Measurements from ENCODE around the gene ATAD2B.
A peak's percentile ranks its signal among the peaks of the same experiment; 100 is the strongest.
"Not testable (repeated sequence)": the region's sequence is repeated elsewhere in the genome, so short reads cannot be mapped to it uniquely, and the experiment has no call there.

The ATAD2B gene

DNA sequence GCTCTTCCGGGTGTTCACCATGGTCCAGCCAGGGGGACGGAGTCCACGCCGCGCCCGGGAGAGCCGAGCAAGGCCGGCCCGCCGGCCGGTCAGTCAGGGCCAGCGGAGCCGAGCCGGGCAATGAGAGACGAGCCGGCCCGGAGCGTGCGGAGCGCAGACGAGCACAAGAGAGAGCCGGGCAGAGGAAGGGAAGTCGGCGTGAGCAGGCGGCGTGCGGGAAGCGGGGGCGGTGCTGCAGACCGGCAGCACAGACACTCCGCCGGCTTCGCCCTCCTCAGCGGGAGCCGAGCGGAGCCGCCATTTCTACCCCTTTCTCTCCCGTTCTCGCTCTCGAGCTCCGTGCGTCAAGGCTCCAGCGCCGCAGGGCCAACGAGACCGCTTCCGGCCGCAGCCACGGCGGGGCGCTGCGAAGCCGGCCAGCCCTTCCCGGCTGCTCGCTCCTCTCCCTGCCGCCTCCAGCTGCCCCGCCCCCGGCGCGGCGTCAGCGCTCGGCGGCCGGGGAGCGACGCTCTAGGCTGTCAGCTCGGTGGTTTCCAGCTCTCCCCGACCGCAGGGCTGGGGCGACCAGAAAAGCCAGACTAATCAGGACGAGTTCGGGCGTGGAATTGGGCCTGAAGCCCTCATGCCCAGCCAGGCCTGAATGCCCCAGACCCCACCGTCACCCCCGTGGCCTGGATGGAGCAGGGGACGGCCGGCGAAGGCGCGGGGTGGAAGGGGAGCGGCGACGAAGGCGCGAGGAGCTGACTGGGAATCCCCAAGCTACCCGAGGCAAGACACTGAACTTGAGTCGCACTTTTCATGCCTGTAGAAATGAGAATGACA lies at the start of gene ATAD2B:
Gene ATAD2B (minus strand): TSS at position 374 of the 822 bp plus-strand sequence. CDS start 353 bp downstream, at position 21.
- ChIA-PET CTCF (interaction anchor here (0.5 to 2.4 kb wide), 18 partner anchors 13 to 974 kb away, joined by 3 to 11 read pairs (median 3); partner anchors contain the start of genes MFSD2B, SF3B6, TP53I3 and UBXN2A), POLR2A (ENCODE audit: low non-redundant PET) (interaction anchor here (0.6 to 2.5 kb wide), 8 partner anchors 10 to 1095 kb away, joined by 3 to 36 read pairs (median 3); partner anchors contain the start of genes TP53I3 and UBXN2A)
- TF ChIP-seq, protein P1, sequence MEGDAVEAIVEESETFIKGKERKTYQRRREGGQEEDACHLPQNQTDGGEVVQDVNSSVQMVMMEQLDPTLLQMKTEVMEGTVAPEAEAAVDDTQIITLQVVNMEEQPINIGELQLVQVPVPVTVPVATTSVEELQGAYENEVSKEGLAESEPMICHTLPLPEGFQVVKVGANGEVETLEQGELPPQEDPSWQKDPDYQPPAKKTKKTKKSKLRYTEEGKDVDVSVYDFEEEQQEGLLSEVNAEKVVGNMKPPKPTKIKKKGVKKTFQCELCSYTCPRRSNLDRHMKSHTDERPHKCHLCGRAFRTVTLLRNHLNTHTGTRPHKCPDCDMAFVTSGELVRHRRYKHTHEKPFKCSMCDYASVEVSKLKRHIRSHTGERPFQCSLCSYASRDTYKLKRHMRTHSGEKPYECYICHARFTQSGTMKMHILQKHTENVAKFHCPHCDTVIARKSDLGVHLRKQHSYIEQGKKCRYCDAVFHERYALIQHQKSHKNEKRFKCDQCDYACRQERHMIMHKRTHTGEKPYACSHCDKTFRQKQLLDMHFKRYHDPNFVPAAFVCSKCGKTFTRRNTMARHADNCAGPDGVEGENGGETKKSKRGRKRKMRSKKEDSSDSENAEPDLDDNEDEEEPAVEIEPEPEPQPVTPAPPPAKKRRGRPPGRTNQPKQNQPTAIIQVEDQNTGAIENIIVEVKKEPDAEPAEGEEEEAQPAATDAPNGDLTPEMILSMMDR (conservative IDR thresholded peaks at IDR 0.05; ENCODE audit: low read depth) = peak; percentile 94
- peak within 1 kb of the TSS; percentile 92 for H3K27ac ChIP-seq
- DNase-seq (ENCODE audit: low spot score) = peak; percentile 95

DNA sequence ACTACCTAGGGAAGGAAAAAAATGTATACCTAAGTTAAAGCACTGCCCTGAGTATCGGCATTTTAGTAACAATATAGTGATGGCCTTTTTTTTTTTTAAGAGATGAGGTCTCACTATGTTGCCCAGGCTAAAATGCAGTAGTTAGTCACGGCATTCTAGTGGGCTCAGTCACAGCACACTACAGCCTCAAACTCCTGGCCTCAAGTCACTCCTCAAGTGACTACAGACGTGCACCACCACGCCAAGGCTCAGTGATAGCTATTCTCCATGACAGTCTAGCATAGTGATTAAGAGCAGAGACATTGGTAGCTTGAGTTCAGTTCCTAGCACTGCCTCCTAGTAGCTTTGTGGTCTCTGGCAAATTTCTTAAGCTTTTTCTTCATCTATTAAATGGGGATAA lies 40.9 kb upstream of the ATAD2B start:
- ChIA-PET CTCF (interaction anchor here (0.6 kb wide), 1 partner anchor 62 kb away, joined by 3 read pairs; no protein-coding TSS in a partner anchor), POLR2A (ENCODE audit: low non-redundant PET) (no interaction called here)
- TF ChIP-seq, protein P1 (conservative IDR thresholded peaks at IDR 0.05; ENCODE audit: low read depth) = no peak
- no peak overlapping the region for H3K27ac ChIP-seq
- DNase-seq (ENCODE audit: low spot score) = no peak

DNA sequence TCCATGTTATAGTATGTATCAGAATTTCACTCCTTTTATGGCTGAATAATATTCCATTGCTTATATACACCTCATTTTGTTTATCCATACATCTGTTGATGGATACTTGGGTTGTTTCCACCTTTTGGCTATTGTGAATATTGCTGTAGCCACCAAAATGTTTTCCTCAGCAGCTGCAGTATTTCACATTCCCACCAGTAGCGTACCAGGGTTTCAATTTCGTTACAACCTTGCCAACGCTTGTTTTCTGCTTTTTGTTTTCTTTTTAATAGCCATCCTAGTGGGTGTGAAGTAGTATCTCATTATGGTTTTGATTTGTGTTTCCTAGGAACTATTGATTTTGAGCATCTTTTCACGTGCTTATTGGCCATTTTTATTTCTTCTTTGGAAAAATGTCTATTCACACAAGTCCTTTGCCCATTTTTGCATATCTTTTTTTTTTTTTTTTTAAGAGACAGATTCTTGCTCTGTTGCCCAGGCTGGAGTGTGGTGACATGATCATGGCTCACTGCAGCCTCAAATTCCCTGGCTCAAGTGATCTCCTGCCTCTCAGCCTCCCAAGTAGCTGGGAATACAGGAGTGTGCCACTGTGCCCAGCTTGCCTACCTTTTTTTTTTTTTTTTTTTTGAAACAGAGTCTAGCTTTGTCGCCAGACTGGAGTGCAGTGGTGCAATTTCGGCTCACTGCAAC lies 27.5 kb upstream of the ATAD2B start:
- TF ChIP-seq, protein P1 (conservative IDR thresholded peaks at IDR 0.05; ENCODE audit: low read depth) = no peak
- no peak overlapping the region for H3K27ac ChIP-seq
- no peak for DNase-seq (ENCODE audit: low spot score)
- CTCF ChIA-PET = no interaction called here
- POLR2A ChIA-PET (ENCODE audit: low non-redundant PET) = no interaction called here

DNA sequence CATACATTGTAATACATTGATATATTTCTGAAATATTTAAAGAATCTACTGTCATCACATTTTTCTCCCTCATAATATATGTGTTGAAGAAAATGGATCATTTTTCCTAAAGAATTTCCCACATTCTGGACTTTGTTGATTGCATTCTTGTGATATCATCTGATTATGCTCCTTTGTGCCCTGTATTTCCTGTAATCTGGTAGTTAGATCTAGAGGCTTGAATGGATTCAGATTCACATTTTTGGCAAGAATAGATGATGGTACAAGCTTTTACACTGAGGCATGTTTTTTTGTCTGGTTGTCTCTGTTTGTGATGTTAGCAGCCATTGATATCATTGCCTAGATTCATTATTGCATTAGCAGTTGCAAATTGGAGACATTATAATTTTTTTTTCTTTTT lies 26.7 kb upstream of the ATAD2B start:
- ChIA-PET CTCF (interaction anchor here (0.7 kb wide), 1 partner anchor 1266 kb away, joined by 3 read pairs; no protein-coding TSS in a partner anchor), POLR2A (ENCODE audit: low non-redundant PET) (no interaction called here)
- no peak overlapping the region for H3K27ac ChIP-seq
- TF ChIP-seq, protein P1 (conservative IDR thresholded peaks at IDR 0.05; ENCODE audit: low read depth) = no peak
- DNase-seq (ENCODE audit: low spot score) = no peak

DNA sequence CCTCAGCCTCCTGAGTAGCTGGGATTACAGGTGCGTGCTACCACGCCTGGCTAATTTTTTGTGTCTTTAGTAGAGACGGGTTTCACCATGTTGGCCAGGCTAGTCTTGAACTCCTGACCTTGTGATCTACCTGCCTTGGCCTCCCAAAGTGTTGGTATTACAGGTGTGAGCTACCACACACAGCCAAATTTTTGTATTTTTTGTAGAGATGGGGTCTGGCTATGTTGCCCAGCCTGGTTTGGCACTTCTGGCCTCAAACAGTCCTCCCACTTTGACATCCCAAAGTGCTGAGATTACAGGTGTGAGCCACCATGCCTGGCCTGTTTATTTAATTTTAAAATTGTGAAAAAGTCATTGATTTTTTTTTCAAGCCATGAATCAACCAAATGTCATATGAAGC lies 25.6 kb upstream of the ATAD2B start:
- CTCF ChIA-PET = interaction anchor here (0.6 to 0.7 kb wide), 3 partner anchors 21 to 1460 kb away, joined by 3 read pairs; no protein-coding TSS in a partner anchor
- H3K27ac ChIP-seq; DNase-seq (ENCODE audit: low spot score); POLR2A ChIA-PET (ENCODE audit: low non-redundant PET): not testable (repeated sequence)

DNA sequence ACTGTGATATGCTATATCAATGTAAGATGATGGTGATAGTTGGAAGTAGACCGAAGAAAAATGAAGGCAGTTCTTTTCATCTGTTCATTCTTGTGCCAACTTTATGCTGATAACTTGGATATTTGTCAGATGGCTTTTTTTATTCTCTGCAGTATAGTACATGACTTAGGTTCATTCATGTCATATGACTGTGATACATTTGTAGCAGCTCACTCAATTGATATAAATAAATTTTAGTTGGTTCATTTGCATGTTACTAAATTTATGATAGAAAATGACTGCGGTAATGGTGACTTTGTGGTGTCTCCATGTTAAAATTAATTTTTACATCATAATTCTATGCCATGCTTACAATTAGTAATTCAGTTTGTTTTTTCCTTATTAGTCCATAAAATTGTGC lies 20.4 kb upstream of the ATAD2B start:
- ChIA-PET CTCF (no interaction called here), POLR2A (ENCODE audit: low non-redundant PET) (no interaction called here)
- TF ChIP-seq, protein P1 (conservative IDR thresholded peaks at IDR 0.05; ENCODE audit: low read depth) = no peak
- no peak for DNase-seq (ENCODE audit: low spot score)
- H3K27ac ChIP-seq = no peak overlapping the region

Measured in RWPE1 (cell line).